Stomach (tissue), 4 donors: Measurements from ENCODE around the gene COL23A1.

Experiments used
- CTCF ChIP-seq, 7 experiments: fragments of 450-650 bp in 4 of 7; fragments of 200-600 bp in 3 of 7; sonication (generic) in 3 of 7; IDR thresholded peaks; one replicate each; pipeline ENCODE4 v1.5.1; 2016 to 2019; ENCODE audit warnings: antibody characterized with exemption in 7 of 7, control low read depth in 2 of 7, mild to moderate bottlenecking in 1 of 7
- EP300 ChIP-seq: sonication (generic); formaldehyde crosslinking; IDR thresholded peaks from one replicate; pipeline ENCODE4 v1.6.1; 2017; ENCODE audit warnings: antibody characterized with exemption
- POLR2A ChIP-seq, 4 donors: fragments of 450-650 bp; IDR thresholded peaks; one replicate each; pipeline ENCODE4 v1.6.1; 2016; ENCODE audit warnings: antibody characterized with exemption in 4 of 4, control low read depth in 2 of 4, mild to moderate bottlenecking in 1 of 4, moderate library complexity in 1 of 4
- POLR2AphosphoS5 ChIP-seq, 3 donors: sonication (generic); formaldehyde crosslinking; IDR thresholded peaks; one replicate each; pipeline ENCODE4 v1.6.1; 2016; ENCODE audit warnings: antibody characterized with exemption in 3 of 3

- TF ChIP-seq CTCF (IDR thresholded peaks at IDR 0.05) (no peak), EP300 (no peak), POLR2A (IDR thresholded peaks at IDR 0.05) (no peak), POLR2AphosphoS5 (IDR thresholded peaks at IDR 0.05) (no peak)
Measured at GRCh38 chr5:178619390-178619789, 29.2 kb upstream of the COL23A1 start.
